HG02642 (cell line): ENCODE data around the gene BHMT2.

Experiments
- ATAC-seq: cut with Tn5 transposase; IDR thresholded peaks from one replicate; pipeline ENCODE4 v1.9.1; 2021; ENCODE audit warnings: mild to moderate bottlenecking; ENCODE audit not compliant: unreplicated experiment, poor library complexity

Gene BHMT2, protein sequence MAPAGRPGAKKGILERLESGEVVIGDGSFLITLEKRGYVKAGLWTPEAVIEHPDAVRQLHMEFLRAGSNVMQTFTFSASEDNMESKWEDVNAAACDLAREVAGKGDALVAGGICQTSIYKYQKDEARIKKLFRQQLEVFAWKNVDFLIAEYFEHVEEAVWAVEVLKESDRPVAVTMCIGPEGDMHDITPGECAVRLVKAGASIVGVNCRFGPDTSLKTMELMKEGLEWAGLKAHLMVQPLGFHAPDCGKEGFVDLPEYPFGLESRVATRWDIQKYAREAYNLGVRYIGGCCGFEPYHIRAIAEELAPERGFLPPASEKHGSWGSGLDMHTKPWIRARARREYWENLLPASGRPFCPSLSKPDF

DNA sequence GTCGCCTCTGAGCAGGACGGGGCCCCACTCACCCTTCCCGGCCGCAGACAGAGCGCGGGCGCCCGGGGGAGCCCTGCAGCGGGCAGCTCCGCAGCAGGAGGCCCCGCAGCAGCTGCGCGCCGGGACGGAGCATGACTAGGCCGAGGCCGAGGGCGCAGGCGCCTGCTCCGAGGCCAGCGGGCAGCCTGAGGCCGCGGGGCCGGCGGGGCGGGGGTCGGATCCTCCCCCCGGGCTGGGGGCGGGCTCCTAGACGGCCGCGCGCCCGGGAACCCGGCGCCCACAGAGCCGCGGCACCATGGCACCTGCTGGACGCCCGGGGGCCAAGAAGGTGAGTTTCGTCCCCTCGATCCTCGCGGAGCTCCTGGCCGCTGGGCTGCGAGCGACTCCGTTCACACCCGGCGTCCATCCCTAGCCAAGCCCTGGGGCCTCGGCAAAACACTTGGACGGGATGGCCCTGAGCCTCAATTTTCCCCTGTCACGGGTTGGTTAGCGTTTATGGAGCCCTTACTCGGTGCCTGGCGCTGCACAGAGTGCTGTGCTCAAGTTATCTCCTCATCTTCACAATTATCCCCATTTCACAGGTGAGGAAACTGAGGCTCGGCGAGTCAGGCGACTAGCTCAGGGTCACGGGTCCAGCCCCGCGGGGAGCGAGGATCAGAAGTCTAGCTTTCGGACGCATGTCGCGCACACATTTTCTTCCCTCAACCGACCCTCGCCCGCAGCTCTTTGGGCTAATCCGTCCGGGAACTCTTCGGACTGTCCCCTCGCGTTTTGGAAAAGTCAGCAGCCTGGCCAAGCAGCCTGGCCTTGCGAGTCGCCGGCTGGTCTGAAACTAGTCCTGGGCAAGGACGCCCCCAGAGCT lies at the start of gene BHMT2, which contains the start of gene DMGDH:
Gene BHMT2 (plus strand): TSS at position 280 of the 862 bp plus-strand sequence. CDS start 16 bp downstream, at position 296.
Gene DMGDH (minus strand): TSS at position 187 of the 862 bp plus-strand sequence. CDS start 54 bp downstream, at position 133.
- no peak for ATAC-seq

DNA sequence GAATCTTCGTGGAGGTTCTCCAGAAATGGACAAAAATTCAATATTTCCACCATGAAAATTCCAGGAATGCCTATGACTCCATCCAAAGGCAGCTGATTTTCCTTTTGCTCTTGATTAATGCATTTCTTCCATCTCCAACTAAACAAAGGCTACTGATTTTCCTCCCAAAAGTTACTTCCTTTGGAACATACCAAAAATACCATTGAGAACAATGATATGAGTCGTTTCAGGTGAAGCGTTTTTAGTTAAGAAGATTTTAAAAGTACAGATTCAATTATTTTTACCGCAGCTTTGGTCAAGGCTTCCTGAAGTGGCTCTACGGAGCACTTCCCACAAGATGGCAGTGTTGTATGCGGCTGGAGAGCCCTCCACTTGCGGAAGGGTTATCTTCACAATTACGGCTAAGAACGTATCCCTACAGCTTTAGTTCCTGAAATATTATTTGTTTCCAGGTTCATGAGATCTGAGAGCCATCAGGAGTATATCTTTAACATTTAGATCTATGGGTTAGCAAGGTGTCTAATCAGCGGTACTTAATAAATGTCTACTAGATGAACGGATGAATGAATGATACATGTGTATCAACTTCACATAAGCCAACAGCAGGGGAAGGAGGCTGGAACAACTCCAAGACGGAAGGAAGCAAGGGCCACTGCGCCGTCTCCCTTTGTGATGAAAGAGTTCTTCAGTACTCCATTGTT lies 48.6 kb upstream of the BHMT2 start:
- no peak for ATAC-seq

DNA sequence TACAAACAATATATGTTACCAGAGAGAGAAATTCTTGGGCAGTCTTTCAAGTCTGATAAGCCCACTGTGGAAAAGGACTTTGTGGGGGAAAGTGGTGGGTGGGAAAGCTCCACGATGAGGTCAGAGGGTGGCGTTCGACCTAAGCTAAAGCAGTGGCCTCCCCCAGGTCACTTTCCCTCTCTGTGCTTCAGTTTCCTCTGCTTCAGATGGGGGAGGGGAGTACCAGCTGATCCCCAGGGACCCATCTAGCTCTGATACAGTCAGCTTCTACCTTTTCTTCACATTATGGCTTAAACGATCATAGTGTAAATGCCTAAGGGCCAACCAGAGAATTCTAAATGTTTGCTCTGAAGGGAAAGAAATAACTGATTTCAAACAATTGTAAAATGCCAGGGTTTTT lies 47.8 kb upstream of the BHMT2 start:
- ATAC-seq, result no peak

DNA sequence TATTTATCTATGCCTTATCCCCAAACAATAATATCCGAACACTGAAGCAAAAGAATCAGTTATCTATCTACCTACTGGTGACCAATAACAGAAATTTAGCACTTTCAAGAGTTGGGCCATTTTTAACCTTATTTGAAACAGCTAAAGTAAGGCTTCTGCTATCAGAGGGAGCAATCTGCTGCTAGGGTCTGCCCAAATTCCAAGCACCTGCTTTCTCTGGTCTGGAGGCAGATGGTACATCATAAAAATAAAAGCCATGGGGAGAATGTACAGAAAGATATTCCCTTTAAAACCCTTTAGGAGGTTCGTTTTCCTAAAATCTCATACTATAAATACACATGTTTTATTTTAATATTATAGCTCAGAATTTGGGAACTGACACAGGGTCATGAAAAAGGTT lies 46.8 kb upstream of the BHMT2 start:
- ATAC-seq, result no peak

DNA sequence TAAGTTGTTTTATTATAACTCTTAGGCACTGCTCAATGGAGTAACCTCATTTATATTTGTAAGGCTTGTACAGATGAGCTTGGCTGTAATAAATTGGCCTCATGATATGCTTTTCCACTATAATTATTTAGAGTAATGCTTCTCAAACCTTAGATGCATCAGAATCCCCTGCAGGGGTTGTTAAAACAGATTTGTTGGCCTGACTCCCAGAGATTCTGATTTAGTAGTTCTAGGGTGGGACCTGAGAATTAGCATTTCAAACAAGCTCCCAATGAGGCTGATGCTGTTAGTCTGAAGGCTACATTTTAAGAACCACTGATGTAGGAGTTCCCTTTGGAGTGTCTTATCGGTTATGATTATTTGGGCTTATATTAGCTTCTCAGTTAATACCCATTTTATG lies 46.2 kb upstream of the BHMT2 start:
- ATAC-seq, result no peak

DNA sequence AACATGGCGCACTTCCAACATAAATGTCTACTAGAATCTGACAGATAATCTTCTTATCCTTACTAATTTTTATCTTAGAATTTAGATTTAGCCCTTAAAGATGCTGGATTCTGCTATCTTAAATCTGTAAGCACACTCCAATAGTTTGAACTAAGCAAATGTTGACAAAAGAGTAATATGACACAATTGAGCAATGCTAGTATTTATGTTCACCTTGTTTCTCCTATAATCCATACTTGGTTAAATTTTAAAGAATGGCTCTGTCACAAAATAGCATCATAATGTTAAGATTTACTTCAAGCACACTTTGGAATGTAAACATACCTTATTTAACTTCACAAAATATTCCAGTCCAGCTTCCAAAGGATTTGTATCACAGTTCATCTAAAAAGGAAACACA lies 45.6 kb upstream of the BHMT2 start:
- no peak for ATAC-seq

DNA sequence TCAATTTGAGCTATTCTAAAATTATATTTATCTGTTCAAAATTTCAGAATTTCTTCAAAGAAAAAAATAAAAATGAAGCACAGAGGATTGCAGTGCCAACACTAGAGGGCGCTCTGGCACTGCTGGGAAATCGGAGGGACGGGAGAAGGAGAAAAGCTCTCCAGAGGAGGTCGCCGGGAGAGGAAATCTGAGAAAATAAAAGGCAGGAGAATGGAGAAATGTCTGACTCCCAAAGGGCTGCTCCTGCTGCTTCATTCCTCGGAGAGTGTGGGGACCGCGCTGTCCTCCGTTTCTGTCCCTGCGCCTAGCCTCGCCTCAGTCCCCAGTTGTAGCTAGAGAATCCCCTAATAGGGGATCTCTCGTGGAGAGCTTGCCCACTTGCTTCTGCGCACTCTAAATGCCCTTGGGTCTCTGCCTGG lies 44.5 kb upstream of the BHMT2 start:
- ATAC-seq, result no peak

DNA sequence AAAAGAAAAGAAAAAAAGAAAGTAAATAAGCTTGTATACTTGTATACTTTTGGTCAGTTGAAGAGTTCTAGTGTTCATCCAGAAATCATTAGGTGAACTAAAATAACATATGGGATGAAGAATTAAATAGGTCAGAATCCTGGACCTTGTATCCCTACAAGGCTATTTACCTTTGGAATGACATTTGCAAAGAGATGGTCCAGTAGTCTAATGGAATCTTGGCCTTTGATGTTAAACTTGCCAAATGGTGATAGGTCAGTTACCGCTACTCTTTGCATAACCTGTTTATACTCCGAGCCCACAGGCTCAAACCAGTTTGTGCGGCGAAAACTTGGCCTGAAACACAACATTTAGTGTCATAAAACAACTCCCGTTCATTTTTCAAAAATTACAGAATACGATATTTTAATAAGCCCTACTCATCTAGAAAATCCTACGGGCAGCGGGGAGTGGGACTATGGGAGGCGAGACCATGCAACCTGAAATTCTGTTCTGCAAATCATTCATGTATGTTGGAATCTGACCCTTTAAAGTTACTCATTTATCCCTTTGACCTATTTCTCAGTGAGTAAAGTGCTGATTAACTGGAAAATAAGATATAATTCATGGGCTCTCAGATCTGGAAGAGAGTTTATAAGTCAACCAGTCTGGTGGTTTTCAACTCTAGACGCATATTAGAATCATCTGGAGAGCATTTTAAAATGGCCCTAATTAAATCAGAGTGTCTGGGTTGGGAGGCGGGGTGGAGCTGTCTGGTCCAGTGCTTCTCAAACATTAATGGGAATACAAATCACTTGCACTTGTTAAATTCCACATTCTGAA lies 38.7 kb upstream of the BHMT2 start:
- no peak for ATAC-seq

DNA sequence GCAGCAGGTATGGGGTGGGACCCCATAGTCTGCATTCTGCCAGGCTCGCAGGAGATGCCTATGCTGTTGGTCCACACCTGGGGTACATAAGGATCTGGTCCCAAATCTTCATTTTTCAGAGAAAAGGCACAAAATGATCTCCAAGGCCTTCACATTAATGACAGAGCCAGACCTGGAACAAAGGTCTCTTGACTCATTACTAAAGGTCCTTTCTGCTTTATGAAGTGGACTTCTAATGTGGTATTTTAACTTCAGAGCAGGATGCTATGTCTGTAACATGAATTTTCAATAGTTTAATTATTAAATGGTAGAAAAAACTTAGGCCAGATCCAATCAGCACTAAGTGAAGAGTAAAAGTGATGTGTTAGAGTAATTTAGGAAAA lies 38.1 kb upstream of the BHMT2 start:
- ATAC-seq, result no peak

DNA sequence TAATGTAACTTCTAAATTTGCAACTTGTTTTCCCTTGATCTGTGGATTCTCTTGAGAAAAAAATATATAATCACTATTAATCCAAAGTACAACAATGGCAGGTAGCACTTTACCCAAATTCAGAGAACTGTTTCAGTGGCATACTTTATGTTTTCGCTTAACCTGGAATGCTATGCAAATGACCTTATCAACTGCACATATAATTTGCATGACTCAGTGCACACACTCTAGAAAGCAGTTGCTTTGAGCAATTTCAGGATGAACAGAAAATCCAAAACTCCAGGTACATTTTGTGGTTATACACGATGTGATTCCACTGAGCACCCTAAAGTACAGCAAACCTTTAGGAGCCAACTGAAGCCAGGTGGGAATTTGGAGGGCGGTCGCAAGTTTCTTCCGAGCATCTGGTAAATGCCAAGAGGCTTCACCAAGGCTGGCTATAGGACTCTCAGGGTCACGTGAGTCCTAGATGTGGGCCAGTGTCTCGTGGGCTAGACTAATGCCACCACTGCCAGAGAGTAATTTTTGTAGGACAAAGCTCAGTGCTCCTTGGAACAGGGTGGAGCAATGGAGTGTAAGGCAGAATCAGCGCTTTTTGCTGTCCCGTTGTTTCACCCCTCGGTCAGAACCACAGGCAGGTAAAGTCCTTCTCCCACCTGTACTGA lies 37.4 kb upstream of the BHMT2 start:
- no peak for ATAC-seq

DNA sequence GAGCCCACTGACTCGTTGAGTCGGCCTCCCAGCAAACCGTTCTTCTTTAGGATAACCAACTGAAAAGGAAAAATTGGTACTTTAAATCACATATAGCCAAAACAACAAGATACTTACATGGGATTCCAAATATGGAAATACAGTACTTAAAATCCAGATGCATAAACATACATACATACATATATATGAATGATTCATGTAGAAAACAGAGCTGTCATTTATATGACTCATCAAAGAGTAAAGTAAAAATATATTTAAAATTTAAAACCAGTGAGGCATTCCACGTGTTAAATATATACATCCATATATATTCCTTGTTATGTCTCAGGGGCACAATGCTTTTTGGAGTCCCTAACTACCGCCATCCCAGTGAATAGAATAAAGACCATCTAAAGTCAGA lies 36.8 kb upstream of the BHMT2 start:
- ATAC-seq, result no peak

DNA sequence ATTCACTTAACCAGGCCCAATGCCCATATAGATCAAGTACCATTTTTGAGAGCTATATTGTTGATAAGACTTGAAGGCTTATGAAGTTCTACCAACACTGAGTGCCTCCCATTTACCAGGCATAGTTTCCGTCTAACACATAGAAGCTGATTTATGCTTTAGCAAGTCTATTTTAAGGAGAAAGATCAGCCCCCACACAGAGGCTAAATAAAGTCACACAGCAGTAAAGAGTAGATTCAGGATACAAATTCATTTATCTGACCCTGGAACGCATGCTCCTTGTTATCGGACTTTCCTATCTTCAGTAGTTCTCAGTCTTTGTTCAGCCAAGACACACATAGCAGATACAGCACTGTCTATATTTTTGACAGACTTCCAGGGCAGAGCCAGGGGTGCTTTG lies 34.3 kb upstream of the BHMT2 start:
- ATAC-seq, result no peak

DNA sequence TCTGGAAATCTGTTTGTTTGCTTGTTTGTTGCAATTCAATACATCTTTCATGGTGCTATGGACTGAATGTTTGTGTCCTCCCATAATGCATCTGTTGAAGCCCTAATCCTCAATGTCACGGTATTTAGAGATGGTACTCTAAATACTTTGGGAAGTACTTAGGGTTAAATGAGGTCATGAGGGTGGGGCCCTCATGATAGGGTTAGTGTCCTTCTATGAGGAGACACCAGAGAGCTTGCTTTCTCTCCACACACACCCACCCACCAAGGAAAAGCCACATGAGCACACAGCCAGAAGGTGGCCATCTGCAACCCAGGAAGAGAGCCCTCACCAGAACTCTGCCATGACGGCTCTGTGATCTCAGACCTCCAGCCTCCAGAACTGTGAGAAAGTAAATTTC lies 32.8 kb upstream of the BHMT2 start:
- no peak for ATAC-seq

DNA sequence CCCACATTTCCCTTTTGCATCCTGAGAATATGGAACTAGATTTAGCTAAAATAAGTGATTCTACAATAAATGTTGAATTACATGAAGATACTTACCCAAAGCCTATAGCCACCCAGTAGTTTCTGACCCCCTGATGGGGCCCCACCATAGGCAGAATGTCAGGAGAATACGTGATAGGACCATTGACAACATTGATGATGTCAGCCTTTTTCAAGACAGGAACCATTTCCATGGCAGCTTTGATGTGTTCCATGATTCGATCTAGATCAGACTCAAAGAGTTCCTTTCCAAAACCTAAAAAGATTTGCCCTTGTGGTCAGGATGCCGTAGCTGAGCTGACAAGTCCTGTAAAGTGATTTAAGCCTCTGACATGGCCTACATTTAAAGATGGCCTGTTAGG lies 27.4 kb upstream of the BHMT2 start:
- ATAC-seq, result no peak

DNA sequence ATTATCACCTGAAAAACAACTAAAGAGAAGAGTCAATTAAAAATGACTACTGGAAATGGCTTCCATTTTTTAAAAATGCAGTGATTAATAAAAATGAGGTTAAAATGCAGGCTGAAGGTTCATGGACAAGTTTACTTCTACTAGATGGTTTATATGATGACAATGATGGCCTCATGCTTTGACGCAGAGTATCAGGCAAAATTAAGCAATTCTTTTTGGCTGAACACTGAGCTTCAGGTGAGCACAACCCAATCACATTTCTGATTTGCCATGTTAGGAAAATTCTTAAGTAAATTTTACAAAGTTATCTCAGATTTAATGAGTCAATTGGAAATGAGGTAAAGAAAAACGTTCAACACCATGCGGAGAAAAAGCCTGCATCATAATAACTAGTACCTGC lies 22.4 kb upstream of the BHMT2 start:
- no peak for ATAC-seq

DNA sequence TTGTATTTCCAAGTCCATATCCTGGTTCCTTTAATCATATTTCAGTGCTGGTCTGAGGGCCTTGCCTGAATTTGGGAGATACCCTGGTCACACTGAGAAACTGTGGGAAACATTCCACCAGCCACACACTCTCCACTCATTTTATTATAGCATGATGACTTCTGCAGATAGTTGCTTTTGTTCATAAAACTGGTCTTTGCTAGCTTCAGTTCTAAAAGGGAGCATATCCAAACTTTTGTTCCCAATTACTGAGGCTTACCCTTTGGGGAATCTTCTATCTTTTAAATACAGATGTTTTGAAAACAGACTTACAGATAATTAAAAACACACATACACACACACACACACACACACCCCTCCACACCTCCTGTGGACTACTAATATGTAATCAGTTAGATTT lies 21.1 kb upstream of the BHMT2 start:
- ATAC-seq, result no peak

DNA sequence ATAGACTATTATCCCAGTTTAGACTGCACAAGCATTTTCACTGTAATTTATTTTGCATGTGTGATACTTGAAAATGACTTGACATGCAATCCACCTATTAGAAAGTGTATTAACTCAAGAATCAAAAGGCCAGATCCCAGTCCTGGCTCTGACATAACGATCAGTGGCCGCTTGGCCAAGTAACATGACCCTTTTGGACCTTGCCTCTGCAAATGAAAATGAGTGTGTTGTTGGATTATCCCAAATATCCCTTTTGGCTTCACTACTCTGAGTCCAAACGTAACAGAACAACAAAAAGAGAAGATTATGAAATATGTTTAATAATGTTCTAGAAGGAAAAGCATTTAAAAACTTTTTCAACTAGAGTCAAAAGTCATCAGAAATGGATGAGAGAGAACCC lies 19.1 kb upstream of the BHMT2 start:
- ATAC-seq, result no peak

DNA sequence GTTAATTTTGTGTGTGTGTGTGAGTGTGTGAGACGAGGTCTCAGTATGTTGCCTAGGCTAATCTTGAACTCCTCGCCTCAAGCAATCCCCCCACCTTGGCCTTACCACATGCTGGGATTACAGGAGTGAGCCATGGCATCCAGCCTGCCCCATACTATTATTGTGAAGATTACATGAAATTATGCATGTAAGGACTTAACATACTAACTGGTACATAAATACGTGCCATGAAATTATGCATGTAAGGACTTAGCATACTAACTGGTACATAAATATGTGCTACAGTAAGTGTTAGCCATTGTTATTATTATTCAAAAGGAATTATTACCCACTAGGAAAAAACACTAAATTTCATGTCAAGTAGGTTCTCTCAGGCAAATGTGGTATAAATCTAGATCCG lies 16.2 kb upstream of the BHMT2 start:
- no peak for ATAC-seq

DNA sequence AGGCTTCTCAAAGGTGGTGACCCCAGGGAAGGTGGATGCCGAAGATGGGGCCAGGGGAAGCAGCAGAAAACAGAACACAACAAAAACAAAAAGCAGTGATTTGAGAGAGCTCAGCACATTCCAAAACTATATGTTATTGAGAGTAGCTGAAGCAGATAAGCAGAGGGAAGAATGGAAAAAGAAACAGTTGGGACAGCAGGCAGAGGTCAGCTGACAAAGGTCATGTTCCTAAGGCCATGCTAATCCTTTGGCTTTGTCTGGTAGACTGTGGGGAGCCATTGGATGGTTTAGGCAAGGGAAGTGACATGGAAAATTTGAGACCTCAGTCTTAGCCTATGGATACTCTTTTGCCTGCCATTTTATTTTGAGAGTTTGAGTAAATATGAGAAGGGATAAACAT lies 14.6 kb upstream of the BHMT2 start:
- no peak for ATAC-seq

DNA sequence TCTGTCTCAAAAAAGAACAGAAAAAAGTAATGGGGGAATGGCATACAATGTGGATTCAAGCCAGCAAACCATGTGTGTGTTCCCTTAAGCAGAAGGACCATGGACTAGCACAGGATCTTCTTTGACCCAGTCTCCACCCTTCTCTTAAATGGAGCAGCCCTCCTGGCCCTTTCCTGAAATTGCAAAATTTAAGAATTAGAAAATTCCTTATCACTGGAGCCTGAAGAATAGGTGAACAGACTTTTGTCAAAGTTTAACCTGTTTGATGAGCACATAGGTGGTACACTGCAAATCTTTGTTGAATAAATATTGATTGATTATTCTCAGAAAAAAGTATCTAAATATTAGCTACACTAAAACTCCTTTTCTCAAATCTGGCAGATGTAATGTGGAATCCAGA lies 12.7 kb upstream of the BHMT2 start:
- ATAC-seq, result no peak
